ENCODE results near the gene ACOT11. TPM values are rescaled to one million over a fixed set of nuclear protein-coding genes. Genes with fewer than 3 reads are reported as not detected.

The ACOT11 gene
- total and polyA plus RNA-seq, 9 of the 15 experiments (the other 6 are each of a cell fraction or from before 2014, with no cell fraction given), result 0.04 to 1.2 (median 0.64) TPM; not detected in 2

DNA sequence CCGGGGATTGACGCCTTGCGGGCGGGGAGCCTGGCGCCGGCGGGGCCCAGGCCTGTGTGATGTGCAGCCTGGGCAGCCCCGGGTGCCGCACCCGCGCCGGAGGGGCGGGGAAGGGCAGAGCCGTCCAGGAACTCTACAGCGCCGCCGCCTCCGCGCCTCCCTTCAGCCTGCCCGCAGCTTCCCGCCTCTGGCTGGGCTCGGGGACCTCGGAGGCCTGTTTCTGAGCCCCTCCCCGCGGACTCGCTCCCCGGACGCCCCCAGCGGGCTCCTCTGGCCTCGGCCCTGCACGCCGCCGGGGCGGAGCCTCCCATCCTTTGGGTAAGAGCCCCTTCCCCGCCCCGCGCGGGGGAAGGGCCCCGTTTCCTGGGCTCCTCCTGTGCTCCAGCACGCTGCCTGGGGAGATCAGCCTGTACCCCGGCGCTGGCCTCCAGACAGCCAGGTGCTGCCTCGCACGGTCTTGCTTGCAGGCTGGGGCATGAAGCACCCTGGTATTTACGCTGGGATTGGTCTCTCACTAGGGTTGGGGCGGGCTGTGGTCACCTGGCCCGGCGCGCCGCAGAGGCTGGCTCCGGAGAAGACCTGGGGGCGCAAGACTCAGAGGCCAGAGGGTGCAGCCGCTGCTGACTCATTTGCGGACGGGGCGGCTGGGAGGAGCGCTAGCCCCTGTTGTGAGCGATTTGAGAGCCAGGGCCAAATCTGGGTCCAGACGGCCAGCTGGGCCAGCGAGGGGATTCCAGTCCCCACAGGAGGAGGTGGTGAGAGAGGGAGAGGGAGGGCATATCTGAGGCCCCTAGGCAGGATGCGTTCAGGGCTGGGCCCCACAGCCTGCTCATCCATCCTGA is 5.7 kb upstream of the ACOT11 start (continued):
- no peak for TF ChIP-seq TCF7L2 (IDR thresholded peaks at IDR 0.05; ENCODE audit: low read depth, low read length)
- TF ChIP-seq, protein P1, sequence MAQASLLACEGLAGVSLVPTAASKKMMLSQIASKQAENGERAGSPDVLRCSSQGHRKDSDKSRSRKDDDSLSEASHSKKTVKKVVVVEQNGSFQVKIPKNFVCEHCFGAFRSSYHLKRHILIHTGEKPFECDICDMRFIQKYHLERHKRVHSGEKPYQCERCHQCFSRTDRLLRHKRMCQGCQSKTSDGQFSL (CRISPR knock-in tag; IDR thresholded peaks at IDR 0.05), result peak; percentile 31; the same call in 1 of the 2 replicates
- TF ChIP-seq, protein P1 (tag; IDR thresholded peaks at IDR 0.05), result no peak
- TF ChIP-seq POLR3A (IDR thresholded peaks at IDR 0.05; ENCODE audit: borderline replicate concordance, extremely low read depth, insufficient read depth, insufficient read length), result no peak
- peak; percentile 38 for TF ChIP-seq PCBP1 (IDR thresholded peaks at IDR 0.05; ENCODE audit: low read depth, low read length, poor library complexity, severe bottlenecking)
- peak; percentile 76 for TF ChIP-seq NCOA6 (IDR thresholded peaks at IDR 0.05)
- peak; percentile 35 to 55 for TF ChIP-seq NRF1 (conservative IDR thresholded peaks at IDR 0.05 in 1 of 2, IDR thresholded peaks at IDR 0.05 in 1 of 2)
- 0 out of 2 replicates have a peak, but pooled peaks have one; percentile 60 for TF ChIP-seq NR2C2 (CRISPR knock-in tag; IDR thresholded peaks at IDR 0.05)
- TF ChIP-seq NR2C2 (tag; IDR thresholded peaks at IDR 0.05), result no peak; the same call in 1 of the 2 replicates
- TF ChIP-seq ZBTB7A (IDR thresholded peaks at IDR 0.05; ENCODE audit: borderline replicate concordance, control insufficient read depth, low read depth, low read length), result peak; percentile 28; the same call in 1 of the 2 replicates
- peak; percentile 28; the same call in 1 of the 2 replicates for TF ChIP-seq CXXC5 (CRISPR knock-in tag; IDR thresholded peaks at IDR 0.05)
- TF ChIP-seq POLR2G (IDR thresholded peaks at IDR 0.05; ENCODE audit: low read depth, low read length), result 0 out of 2 replicates have a peak, but pooled peaks have one; percentile 55
- TF ChIP-seq TAF9B (IDR thresholded peaks at IDR 0.05; ENCODE audit: partially characterized antibody), result no peak
- TF ChIP-seq ETV5 (CRISPR knock-in tag; IDR thresholded peaks at IDR 0.05; ENCODE audit: low read depth), result 0 out of 2 replicates have a peak, but pooled peaks have one; percentile 46
- no peak for TF ChIP-seq BACH1 (tag; IDR thresholded peaks at IDR 0.05)
- TF ChIP-seq HMG20A (CRISPR knock-in tag; conservative IDR thresholded peaks at IDR 0.05), result no peak
- no peak for TF ChIP-seq ZNF253 (CRISPR knock-in tag; conservative IDR thresholded peaks at IDR 0.05)
- TF ChIP-seq COPS2 (conservative IDR thresholded peaks at IDR 0.05), result no peak
- TF ChIP-seq, protein P2, sequence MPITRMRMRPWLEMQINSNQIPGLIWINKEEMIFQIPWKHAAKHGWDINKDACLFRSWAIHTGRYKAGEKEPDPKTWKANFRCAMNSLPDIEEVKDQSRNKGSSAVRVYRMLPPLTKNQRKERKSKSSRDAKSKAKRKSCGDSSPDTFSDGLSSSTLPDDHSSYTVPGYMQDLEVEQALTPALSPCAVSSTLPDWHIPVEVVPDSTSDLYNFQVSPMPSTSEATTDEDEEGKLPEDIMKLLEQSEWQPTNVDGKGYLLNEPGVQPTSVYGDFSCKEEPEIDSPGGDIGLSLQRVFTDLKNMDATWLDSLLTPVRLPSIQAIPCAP (CRISPR knock-in tag; IDR thresholded peaks at IDR 0.05; ENCODE audit: borderline replicate concordance), result no peak
- TF ChIP-seq PPARD (CRISPR knock-in tag; IDR thresholded peaks at IDR 0.05), result no peak
- TF ChIP-seq, protein P3, sequence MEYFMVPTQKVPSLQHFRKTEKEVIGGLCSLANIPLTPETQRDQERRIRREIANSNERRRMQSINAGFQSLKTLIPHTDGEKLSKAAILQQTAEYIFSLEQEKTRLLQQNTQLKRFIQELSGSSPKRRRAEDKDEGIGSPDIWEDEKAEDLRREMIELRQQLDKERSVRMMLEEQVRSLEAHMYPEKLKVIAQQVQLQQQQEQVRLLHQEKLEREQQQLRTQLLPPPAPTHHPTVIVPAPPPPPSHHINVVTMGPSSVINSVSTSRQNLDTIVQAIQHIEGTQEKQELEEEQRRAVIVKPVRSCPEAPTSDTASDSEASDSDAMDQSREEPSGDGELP (CRISPR knock-in tag; IDR thresholded peaks at IDR 0.05; ENCODE audit: borderline replicate concordance), result peak; percentile 76
- TF ChIP-seq FOXP1 (CRISPR knock-in tag; IDR thresholded peaks at IDR 0.05), result peak; percentile 74; the same call in 1 of the 2 replicates
- 0 out of 2 replicates have a peak, but pooled peaks have one; percentile 9 for TF ChIP-seq JUN (IDR thresholded peaks at IDR 0.05; ENCODE audit: borderline replicate concordance, low read depth, low read length)
- no peak for TF ChIP-seq JUN (CRISPR knock-in tag; IDR thresholded peaks at IDR 0.05; ENCODE audit: borderline replicate concordance)
- peak; percentile 30 for TF ChIP-seq CBFA2T3 (IDR thresholded peaks at IDR 0.05)
